HPDE6-E6E7 (cell line): ENCODE results near the gene DMPK.
"Not testable (repeated sequence)": the region's sequence is repeated elsewhere in the genome, so short reads cannot be mapped to it uniquely, and the experiment has no call there.

ENCODE experiments used
- DNase-seq: peaks from one replicate; pipeline ENCODE4 v3.0.0; 2011; ENCODE audit warnings: missing footprints; ENCODE audit errors: extremely low spot score

The DMPK gene

DNA sequence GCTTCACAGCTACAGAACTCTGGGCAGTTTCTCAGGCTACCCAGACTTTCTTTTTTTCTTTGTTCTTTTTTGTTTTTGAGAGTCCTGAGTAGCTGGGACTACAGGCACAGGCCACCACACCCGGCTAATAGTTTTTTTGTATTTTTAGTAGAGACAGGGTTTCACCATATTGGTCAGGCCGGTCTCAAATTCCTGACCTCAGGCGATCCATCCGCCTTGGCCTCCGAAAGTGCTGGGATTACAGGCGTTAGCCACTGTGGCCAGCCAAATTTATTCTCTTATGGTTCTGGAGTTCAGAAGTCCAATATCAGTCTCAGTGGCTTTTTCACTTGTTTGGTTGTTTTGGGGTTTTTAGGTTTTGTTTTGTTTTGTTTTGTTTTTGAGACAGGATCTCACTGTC is 36.7 kb downstream of the DMPK start:
- DNase-seq, result no peak

DNA sequence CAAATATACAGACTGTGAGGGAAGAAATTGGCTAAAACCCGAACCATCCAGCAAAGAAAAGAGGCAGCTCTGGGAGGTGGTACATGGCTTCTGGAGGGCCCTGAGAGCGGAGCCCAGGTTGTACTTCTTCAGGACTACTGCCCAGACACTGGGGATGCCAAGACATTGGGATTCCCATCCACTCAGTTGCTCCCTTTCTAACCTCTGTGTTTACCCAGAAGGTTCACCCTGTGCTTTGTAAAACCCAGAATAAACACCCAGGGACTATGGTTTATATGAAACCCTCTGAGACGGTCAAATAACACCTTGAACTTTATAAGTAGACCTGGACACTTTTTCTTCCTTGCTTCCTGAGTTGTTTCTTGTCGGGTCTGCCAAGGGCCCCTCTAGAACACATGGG is 39.3 kb downstream of the DMPK start:
- no peak for DNase-seq

DNA sequence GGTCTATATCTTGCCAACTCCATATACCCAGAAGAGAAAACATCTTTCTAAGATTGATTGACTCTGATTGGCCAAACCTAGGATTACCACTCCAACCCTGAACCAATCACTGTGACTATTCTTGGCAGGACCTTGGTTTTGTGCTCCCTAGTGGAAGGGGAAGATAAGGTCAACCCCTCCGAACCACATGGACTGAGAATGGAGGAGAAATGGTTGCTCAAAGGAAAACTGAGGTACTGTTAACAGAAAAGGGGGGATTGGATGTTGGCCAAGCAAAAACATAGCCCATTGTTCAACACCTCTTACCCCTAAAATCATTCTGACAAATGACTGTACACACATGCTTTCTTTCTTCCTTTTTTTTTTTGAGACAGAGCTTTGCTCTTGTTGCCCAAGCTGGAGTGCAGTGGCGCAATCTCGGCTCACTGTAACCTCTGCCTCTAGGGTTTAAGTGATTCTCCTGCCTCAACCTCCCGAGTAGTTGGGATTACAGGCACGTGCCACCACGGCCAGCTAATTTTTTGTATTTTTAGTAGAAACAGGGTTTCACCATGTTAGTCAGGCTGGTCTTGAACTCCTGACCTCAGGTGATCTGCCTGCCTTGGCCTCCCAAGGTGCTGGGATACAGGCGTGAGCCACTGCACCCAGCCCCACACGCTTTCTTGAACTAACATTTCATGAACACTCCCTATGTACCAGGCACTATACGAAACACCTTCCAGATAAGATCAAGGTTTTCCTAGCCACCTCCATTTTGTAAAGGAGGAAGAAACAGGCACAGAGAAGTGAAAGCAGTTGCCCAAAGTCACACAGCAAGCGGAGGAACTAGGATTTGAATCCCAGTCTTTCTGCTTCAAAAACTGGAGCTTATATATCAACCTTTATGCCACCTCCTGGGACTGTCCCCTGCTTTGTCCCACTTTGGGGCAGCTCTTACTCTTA is 42.5 kb downstream of the DMPK start:
- no peak for DNase-seq

DNA sequence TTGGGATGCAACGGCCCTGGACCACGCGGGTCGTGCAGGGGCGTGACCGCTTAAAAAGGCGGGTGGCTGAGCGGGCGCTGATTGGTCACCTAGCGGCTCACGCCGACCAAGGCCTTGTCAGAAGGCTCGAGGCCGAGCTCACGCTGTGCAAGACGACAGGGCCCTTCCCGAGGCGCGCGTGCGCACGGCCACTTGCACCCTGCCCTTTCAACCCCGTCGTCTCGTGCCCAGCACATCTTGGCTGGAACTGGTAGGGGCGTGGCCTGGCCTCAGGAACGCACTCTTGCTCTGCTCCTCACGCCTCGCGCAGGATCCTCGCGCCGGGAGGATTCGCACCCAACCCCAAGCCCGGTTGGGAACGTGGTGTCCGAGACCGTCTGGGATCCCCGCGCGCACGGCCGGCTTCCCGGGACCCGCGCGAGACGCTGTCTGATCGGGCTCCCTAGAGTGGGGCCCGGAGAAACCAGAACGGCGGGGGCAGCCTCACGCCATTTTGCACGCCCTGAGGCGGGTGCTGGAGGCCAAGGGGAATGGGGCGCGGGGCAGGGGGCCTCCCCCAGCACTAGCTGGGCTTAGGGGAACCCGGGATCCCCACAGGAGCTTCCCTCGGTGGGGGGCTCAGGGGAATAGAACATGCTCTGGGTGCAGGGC is 49.0 kb downstream of the DMPK start, which contains the start of gene MEIOSIN:
MEIOSIN (plus strand) TSS at position 280 of the 651 bp plus-strand sequence. CDS start 1,938 bp downstream, outside the sequence.
- no peak for DNase-seq

DNA sequence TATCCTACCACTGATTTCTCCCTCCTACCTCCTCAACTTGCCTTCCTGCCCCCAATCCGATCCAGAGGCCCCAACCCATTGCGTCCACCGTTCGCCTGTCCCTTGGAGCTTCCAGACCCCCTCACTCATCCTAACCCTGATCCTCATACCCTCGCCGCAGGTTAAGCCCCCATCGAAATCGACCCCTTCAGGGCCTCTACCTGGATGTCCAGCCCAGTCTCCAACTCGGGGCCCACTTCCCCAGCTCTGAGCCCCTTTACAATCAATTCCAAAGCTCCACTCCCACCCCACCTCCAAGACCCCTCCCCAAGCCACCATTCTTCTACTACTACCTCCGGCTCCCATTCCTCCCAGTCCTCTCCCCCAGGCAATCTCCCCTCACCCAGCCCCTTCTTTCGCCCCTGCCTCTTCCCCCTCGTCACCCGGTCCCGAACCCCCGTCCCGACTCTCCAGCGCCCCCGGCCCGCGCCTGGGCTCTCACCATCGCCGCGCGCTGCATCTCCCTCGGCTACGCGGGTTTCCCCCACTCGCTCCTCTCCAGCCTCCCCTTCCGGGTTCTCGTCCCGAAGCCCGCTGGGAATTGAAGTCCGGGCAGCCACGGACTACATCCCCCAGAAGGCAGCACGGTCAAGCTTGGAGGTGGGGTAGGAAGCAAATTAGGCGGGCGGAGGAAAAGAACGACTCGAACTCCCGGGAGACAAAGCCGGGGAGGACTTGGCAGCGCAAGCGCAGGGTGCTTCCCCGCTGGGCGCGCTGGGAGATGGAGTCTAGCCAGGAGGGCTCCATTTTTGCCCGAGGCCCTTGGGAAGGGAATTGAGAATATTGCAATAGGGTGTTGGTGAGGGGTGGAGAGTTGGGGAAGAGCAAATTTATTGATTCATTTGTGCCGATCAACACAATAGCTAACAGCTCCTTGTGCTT is 51.7 kb downstream of the DMPK start, which contains the start of gene FBXO46:
FBXO46 (minus strand) TSS at position 529 of the 921 bp plus-strand sequence. CDS start 17,401 bp downstream, outside the sequence.
- peak; percentile 97 for DNase-seq

DNA sequence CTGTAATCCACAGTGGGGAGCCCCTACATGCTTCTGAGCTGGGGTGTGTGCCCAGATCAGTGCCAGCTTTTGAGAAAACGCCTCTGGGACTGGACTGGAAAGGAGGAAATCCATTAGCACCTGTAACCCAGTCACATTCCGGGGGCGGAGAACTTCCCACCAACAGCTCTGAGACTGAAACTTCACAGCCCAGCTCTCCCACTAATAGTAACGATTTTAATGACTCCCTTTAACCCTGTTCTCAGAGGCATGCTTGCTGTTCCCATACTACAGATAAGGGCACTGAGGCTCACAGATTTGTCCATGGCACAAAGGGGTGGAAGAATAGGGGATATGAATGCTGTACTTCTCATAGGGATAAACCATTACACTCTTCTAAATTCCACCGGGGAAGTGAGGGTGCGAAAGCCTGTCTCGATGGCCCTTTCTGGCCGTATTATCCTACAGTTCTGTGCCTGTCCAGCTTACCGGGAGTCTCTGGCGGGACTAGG is 52.4 kb downstream of the DMPK start:
- no peak for DNase-seq

DNA sequence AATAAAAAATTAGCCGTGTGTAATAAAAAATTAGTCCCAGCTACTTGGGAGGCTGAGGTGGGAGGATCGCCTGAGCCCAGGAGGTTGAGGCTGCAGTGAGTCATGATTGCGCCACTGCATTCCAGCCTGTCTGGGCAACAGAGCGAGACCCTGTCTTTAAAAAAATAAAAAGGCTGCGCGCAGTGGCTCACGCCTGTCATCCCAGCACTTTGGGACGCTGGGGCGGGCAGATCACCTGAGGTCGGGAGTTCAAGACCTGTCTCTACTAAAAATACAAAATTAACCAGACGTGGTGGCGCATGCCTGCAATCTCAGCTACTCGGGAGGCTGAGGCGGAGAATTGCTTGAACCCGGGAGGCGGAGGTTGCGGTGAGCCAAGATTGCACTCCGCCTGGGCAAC is 53.6 kb downstream of the DMPK start:
- DNase-seq, result not testable (repeated sequence)

DNA sequence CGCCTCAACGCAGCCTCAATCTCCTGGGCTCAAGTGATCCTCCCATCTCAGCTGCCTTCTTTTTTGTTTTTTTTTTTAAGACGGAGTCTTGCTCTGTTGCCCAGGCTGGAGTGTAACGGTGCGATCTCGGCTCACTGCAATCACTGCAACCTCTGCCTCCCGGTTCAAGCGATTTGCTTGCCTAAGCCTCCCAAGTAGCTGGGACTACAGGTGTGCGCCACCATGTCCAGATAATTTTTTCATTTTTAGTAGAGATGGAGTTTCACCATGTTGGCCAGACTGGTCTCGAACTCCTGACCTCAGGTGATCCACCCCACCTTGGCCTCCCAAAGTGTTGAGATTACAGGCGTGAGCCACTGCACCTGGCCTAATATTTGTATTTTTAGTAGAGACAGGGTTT is 62.2 kb downstream of the DMPK start:
- DNase-seq, result not testable (repeated sequence)
